ENCODE measurements around the gene PRKCD.
A peak's percentile ranks its signal among the peaks of the same experiment; 100 is the strongest.

DNA sequence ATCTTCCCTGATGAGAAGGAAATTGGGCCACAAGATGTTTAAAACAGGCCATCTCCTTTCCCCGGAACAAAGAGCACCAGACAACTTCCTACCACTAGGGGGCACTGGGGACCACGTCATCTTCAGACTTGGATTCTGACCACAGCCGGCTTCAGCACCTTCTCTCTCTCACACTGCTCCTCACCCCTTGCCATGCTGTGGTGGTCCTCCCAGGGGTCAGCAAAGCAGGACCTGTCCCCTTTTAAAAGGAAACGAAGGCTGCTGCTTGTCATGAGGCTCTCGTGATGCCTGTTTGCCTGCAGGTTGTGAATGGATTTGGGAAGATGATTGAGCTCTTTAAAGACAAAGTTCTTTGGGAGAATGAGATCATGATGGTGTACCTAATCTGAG, 47.0 kb upstream of the PRKCD start:
- TF ChIP-seq, protein P1, sequence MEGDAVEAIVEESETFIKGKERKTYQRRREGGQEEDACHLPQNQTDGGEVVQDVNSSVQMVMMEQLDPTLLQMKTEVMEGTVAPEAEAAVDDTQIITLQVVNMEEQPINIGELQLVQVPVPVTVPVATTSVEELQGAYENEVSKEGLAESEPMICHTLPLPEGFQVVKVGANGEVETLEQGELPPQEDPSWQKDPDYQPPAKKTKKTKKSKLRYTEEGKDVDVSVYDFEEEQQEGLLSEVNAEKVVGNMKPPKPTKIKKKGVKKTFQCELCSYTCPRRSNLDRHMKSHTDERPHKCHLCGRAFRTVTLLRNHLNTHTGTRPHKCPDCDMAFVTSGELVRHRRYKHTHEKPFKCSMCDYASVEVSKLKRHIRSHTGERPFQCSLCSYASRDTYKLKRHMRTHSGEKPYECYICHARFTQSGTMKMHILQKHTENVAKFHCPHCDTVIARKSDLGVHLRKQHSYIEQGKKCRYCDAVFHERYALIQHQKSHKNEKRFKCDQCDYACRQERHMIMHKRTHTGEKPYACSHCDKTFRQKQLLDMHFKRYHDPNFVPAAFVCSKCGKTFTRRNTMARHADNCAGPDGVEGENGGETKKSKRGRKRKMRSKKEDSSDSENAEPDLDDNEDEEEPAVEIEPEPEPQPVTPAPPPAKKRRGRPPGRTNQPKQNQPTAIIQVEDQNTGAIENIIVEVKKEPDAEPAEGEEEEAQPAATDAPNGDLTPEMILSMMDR (IDR thresholded peaks at IDR 0.05) = peak; percentile 82 to 94 (median 92)
- no peak for TF ChIP-seq POLR2A (IDR thresholded peaks at IDR 0.05)

Data from body of pancreas (tissue), 4 donors.